Measurements from ENCODE around the gene CIAO3.

CIAO3 gene

DNA sequence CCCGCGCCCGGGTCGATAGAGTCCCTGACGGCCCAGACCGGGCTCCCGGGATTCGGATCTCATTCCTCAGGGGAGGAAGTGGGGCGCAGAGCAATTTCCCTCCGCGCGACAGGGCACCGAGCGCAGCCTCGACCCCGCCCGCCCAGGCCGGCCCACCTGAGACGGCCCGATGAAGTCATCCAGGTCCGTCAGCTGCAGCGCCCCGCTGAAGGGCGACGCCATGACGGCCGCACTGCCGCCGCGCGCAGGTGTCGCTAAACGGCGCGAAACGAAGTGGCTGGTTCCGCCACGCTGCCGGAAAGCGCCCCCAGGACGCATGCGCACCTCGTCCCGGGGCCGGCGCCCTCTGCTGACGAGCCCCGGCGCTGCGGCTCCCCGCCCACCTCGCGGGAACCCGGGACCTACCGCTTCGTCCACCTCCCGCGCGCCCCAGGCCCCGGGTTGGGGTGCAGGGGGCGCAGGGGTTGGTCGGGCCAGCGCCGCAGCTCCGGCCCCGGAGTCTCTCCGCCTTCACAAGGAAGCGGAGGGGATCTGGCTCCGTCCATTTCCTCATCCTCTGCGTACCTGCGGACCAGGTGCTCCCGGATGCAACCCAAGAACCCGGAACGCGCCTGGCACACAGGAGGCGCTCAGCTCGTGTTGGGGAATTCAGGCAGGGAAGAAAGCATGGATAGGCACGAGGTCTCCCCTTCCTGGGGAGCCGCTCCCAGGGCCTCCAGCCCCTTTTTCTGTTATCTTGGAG is at the start of gene CIAO3 (continued):
- TF ChIP-seq ZNF629 (tag by site-specific recombination; IDR thresholded peaks at IDR 0.05) (peak; percentile 97), ZBTB26 (tag by site-specific recombination; optimal IDR thresholded peaks at IDR 0.05) (peak; percentile 94), TSHZ1 (tag by site-specific recombination; IDR thresholded peaks at IDR 0.05; ENCODE audit: borderline replicate concordance) (no peak), SP3 (tag by site-specific recombination; IDR thresholded peaks at IDR 0.05) (peak; percentile 91), MYNN (tag by site-specific recombination; IDR thresholded peaks at IDR 0.05; ENCODE audit: borderline replicate concordance) (no peak), ZSCAN16 (tag by site-specific recombination; IDR thresholded peaks at IDR 0.05) (no peak), ZNF121 (tag by site-specific recombination; IDR thresholded peaks at IDR 0.05) (no peak), SP2 (tag by site-specific recombination; IDR thresholded peaks at IDR 0.05) (peak; percentile 54), ZXDB (tag by site-specific recombination; IDR thresholded peaks at IDR 0.05) (peak; percentile 94), ZNF514 (tag by site-specific recombination; IDR thresholded peaks at IDR 0.05) (no peak), PRDM1 (tag by site-specific recombination; IDR thresholded peaks at IDR 0.05) (no peak), RBAK (tag by site-specific recombination; IDR thresholded peaks at IDR 0.05) (no peak), KLF1 (tag by site-specific recombination; IDR thresholded peaks at IDR 0.05) (peak; percentile 78), ZSCAN4 (tag by site-specific recombination; IDR thresholded peaks at IDR 0.05) (no peak), ZNF600 (tag by site-specific recombination; IDR thresholded peaks at IDR 0.05) (peak; percentile 45; the same call in 1 of the 2 replicates), KLF7 (tag by site-specific recombination; IDR thresholded peaks at IDR 0.05; ENCODE audit: borderline replicate concordance) (no peak), ZNF211 (tag by site-specific recombination; IDR thresholded peaks at IDR 0.05; ENCODE audit: low read depth) (no peak), ZNF561 (tag by site-specific recombination; IDR thresholded peaks at IDR 0.05; ENCODE audit: borderline replicate concordance) (0 out of 2 replicates have a peak, but pooled peaks have one; percentile 19), ZNF692 (tag by site-specific recombination; IDR thresholded peaks at IDR 0.05) (peak; percentile 82), ZBTB21 (tag by site-specific recombination; IDR thresholded peaks at IDR 0.05) (peak; percentile 88), ZFP37 (tag by site-specific recombination; IDR thresholded peaks at IDR 0.05) (0 out of 2 replicates have a peak, but pooled peaks have one; percentile 48), ZNF792 (tag by site-specific recombination; IDR thresholded peaks at IDR 0.05) (no peak), ZNF670 (tag by site-specific recombination; IDR thresholded peaks at IDR 0.05; ENCODE audit: low read depth) (no peak)
- TF ChIP-seq, protein P1, sequence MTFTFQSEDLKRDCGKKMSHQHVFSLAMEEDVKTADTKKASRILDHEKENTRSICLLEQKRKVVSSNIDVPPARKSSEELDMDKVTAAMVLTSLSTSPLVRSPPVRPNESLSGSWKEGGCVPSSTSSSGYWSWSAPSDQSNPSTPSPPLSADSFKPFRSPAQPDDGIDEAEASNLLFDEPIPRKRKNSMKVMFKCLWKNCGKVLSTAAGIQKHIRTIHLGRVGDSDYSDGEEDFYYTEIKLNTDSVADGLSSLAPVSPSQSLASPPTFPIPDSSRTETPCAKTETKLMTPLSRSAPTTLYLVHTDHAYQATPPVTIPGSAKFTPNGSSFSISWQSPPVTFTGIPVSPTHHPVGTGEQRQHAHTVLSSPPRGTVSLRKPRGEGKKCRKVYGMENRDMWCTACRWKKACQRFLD (tag by site-specific recombination; IDR thresholded peaks at IDR 0.05) = no peak
- TF ChIP-seq, protein P2, sequence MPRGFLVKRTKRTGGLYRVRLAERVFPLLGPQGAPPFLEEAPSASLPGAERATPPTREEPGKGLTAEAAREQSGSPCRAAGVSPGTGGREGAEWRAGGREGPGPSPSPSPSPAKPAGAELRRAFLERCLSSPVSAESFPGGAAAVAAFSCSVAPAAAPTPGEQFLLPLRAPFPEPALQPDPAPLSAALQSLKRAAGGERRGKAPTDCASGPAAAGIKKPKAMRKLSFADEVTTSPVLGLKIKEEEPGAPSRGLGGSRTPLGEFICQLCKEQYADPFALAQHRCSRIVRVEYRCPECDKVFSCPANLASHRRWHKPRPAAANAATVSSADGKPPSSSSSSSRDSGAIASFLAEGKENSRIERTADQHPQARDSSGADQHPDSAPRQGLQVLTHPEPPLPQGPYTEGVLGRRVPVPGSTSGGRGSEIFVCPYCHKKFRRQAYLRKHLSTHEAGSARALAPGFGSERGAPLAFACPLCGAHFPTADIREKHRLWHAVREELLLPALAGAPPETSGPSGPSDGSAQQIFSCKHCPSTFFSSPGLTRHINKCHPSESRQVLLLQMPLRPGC (tag by site-specific recombination; IDR thresholded peaks at IDR 0.05) = peak; percentile 72
- TF ChIP-seq, protein P3, sequence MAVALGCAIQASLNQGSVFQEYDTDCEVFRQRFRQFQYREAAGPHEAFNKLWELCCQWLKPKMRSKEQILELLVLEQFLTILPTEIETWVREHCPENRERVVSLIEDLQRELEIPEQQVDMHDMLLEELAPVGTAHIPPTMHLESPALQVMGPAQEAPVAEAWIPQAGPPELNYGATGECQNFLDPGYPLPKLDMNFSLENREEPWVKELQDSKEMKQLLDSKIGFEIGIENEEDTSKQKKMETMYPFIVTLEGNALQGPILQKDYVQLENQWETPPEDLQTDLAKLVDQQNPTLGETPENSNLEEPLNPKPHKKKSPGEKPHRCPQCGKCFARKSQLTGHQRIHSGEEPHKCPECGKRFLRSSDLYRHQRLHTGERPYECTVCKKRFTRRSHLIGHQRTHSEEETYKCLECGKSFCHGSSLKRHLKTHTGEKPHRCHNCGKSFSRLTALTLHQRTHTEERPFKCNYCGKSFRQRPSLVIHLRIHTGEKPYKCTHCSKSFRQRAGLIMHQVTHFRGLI (tag by site-specific recombination; IDR thresholded peaks at IDR 0.05) = peak; percentile 53; the same call in 1 of the 2 replicates
- TF ChIP-seq, protein P4, sequence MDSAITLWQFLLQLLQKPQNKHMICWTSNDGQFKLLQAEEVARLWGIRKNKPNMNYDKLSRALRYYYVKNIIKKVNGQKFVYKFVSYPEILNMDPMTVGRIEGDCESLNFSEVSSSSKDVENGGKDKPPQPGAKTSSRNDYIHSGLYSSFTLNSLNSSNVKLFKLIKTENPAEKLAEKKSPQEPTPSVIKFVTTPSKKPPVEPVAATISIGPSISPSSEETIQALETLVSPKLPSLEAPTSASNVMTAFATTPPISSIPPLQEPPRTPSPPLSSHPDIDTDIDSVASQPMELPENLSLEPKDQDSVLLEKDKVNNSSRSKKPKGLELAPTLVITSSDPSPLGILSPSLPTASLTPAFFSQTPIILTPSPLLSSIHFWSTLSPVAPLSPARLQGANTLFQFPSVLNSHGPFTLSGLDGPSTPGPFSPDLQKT (IDR thresholded peaks at IDR 0.05; ENCODE audit: borderline replicate concordance, low read depth, low read length) = no peak
